Endothelial cell of umbilical vein (primary cell): Measurements from ENCODE around the gene FAM131C.

Source experiments
- CTCF ChIP-seq, 2 donors: IDR thresholded peaks; 1 replicate in 1 of 2; 2 replicates in 1 of 2; pipeline ENCODE4 v1.5.1; 2011; ENCODE audit warnings: low read length in 2 of 2, mild to moderate bottlenecking in 2 of 2, moderate library complexity in 2 of 2, control low read depth in 1 of 2, inconsistent platforms in 1 of 2, low read depth in 1 of 2; ENCODE audit not compliant: insufficient read depth in 1 of 2; ENCODE audit errors: extremely low read depth in 1 of 2
- EZH2 ChIP-seq: IDR thresholded peaks from 2 replicates; pipeline ENCODE4 v1.6.1; 2012; ENCODE audit warnings: borderline replicate concordance, low read depth, mild to moderate bottlenecking, moderate library complexity, low read length, inconsistent platforms; ENCODE audit not compliant: severe bottlenecking
- JUN ChIP-seq: IDR thresholded peaks from 2 replicates; pipeline ENCODE4 v1.6.1; 2011; ENCODE audit warnings: borderline replicate concordance, low read depth; ENCODE audit not compliant: insufficient read length, insufficient read depth
- POLR2AphosphoS5 ChIP-seq: IDR thresholded peaks from 2 replicates; pipeline ENCODE4 v1.6.1; 2012; ENCODE audit warnings: low read depth, mild to moderate bottlenecking, control low read depth, low read length, moderate library complexity; ENCODE audit not compliant: insufficient read depth

GRCh38 chr1:16075337-16076030, 2.0 kb upstream of the FAM131C start:
- TF ChIP-seq CTCF (IDR thresholded peaks at IDR 0.05; ENCODE audit: extremely low read depth in 1 of 2, insufficient read depth in 1 of 2, low read depth in 1 of 2, low read length in 2 of 2): no peak
- TF ChIP-seq EZH2: no peak
- no peak for TF ChIP-seq POLR2AphosphoS5
- no peak for TF ChIP-seq JUN
